Measurements from ENCODE around the gene FOXP1.
A peak's percentile ranks its signal among the peaks of the same experiment; 100 is the strongest.

The FOXP1 gene

DNA sequence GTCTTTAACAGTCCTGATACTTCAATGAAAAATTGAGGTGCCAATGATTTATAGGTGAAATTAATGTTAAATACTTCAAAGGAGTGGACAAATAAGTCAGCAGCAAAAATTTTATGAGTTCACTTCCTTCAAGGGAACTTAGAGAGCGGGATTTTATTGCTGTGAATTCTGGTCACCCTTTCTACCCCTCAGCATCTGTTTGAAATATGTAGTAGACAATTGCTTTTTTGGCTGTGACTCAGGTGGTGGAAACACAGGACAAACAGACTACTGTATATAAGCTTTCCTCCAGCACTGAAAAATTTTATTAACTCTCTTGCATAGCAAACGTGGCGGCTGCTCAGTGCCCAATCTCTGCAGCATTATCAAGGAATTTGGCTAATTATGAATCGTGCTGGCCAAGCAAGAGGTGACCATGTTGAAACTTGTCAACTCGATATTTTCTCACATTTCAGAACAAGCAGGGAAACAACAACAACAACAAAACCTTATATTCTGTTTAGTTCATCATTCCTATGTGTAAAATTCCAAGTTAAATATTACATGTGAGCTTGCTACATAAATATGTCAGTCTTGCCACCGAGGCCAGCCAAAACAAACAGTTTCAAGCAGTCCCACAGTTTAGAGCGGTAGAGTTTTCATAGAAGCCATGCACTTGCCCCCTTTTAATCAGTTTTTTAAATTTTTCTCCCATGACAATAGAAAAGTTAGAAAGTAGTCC is 420.2 kb downstream of the FOXP1 start:
- H3K4me3 Mint-ChIP-seq: no peak overlapping the region
- H3K4me1 Mint-ChIP-seq (ENCODE audit: low read depth): peaks cover 77% of the 10 kb centered on the region
- peak overlapping the region; percentile 7 for H3K27ac Mint-ChIP-seq
- peaks cover 88% of the 10 kb centered on the region for H3K36me3 Mint-ChIP-seq (ENCODE audit: low read depth)
- DNase-seq: no peak
- H3K9me3 Mint-ChIP-seq: peaks cover 21% of the 10 kb centered on the region
- no peaks in the 10 kb centered on the region for H3K27me3 Mint-ChIP-seq

DNA sequence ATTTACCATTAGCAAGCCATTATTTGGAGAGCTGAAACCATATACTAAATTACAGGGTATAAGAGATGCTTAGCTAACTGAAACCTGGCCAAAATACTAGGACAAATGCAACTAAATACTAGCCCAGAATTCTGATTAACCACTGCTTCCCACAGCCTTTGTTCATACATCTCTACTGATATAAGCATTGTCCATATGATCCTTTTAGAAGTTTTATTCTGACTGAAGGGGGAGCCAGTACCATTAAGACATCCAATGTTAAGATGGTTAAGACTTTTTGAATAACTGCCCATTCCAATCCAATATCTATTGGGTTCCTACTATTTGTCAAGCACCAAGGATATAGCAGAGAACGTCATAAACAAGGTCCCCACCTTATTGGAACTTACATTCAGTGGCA is 421.3 kb downstream of the FOXP1 start:
- Mint-ChIP-seq H3K4me1 (ENCODE audit: low read depth) (peaks cover 80% of the 10 kb centered on the region), H3K9me3 (peaks cover 21% of the 10 kb centered on the region), H3K36me3 (ENCODE audit: low read depth) (peaks cover 87% of the 10 kb centered on the region), H3K27me3 (no peaks in the 10 kb centered on the region), H3K4me3 (no peak overlapping the region), H3K27ac (peak overlapping the region; percentile 15)
- DNase-seq: no peak

DNA sequence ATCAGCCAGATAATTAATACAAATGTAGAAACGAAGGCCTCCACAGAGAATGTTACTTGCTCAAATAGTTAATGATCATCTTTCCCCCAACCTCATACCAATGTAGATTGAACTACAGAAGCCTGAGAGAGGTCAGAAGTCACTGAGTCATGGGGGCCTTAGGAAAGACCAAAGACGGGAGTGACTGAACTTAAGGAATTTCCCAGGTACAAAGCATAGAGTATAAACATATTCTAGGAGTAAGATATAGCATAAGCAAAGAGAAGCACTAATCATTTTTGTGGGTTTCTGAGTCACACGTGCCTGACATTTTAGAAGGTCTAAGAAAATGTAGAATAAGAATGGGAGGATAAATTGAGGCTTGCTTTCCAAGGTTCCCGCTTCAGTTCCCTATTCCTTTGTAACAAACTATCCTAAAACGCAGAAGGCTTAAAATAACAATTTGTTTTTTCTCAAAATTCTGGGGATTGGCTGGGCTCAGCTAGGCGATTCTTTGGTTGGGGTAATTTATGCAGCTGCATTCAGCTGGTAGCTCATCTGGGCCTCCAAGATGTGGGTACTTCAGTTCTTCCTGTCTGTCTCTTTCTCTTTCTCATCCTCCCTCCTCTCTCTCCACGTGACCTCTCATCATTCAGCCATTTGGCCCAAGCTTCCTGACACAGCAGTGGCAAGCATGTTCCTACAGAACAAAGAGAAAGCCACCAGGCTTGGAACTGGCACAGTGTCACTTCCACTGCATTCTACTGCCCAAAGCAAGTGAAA is 422.6 kb downstream of the FOXP1 start:
- H3K4me1 Mint-ChIP-seq (ENCODE audit: low read depth): peaks cover 86% of the 10 kb centered on the region
- peak overlapping the region; percentile 81 for H3K27ac Mint-ChIP-seq
- no peak for DNase-seq
- peaks cover 86% of the 10 kb centered on the region for H3K36me3 Mint-ChIP-seq (ENCODE audit: low read depth)
- no peaks in the 10 kb centered on the region for H3K27me3 Mint-ChIP-seq
- H3K9me3 Mint-ChIP-seq: peaks cover 13% of the 10 kb centered on the region
- no peak overlapping the region for H3K4me3 Mint-ChIP-seq

DNA sequence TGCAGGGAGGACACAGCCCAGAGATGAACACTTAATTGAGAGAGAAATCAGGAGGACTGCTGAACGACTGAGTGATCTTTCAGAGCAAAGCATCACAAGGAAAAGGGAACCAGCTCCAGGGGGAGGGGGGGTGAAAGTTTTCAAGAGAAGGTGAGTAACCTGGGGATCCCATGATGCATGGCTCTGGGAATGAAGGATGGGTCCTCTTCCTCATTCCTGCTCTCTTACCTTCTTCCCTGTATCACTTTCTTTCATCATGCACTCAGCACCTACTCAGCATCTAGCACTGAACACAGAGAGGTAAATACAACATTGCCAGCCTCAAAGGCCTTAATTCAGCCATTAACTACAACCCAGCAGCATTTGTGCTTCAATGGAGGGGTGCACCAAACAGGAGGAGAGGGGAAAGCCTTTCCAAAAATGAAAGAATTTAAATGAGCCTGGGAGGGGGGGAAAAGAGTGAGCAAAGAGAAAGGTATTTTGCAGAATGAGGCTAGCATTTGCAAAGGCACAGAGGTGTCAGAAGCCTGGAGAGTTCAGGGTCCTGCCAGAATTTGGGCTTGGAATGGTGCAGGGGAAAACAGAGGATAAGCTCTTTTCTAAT is 427.4 kb downstream of the FOXP1 start:
- Mint-ChIP-seq H3K36me3 (ENCODE audit: low read depth) (peaks cover 71% of the 10 kb centered on the region), H3K4me1 (ENCODE audit: low read depth) (peaks cover 90% of the 10 kb centered on the region), H3K27ac (peak overlapping the region; percentile 26), H3K4me3 (no peak overlapping the region), H3K9me3 (peaks cover 9% of the 10 kb centered on the region), H3K27me3 (no peaks in the 10 kb centered on the region)
- DNase-seq: no peak

DNA sequence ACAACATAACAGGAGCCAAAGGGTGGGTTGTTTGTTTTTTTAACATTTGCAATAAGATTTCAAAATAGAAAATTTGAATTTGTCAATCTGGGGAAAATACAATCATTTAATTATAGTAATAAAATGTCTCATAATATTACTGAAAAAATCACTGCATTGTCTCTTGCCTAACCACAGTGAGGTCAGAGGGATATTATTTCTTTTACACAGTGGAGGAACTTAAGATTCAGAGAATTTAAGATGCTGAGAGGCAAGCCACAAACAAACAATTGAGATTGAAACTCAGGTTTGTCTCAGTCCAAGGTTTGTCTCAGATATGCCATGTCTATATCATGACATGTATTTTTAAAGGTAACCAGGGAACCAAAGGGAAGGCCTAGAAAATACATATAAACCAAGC is 428.7 kb downstream of the FOXP1 start:
- Mint-ChIP-seq H3K27ac (no peak overlapping the region), H3K4me3 (no peak overlapping the region), H3K9me3 (no peaks in the 10 kb centered on the region), H3K27me3 (no peaks in the 10 kb centered on the region), H3K36me3 (ENCODE audit: low read depth) (peaks cover 65% of the 10 kb centered on the region), H3K4me1 (ENCODE audit: low read depth) (peaks cover 92% of the 10 kb centered on the region)
- DNase-seq: no peak

DNA sequence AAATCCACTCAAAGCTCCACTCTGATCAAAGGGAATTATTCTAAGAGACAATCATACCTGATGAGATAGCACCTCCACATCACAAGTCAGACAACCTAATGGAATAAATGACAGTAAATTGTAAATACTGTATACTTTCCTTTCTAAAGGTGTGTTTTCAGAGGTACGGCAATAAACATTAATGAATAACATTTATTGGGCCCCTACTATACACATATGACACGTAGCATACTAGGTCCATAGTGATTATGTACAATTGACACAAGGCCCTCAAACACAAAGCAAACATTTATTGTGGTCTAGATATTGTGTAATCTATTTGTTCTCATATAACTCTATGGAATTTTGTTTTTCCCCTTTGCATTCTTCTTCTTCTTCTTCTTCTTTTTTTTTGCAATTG is 429.8 kb downstream of the FOXP1 start:
- H3K9me3 Mint-ChIP-seq: no peaks in the 10 kb centered on the region
- H3K4me3 Mint-ChIP-seq: no peak overlapping the region
- DNase-seq: no peak
- H3K27me3 Mint-ChIP-seq: no peaks in the 10 kb centered on the region
- H3K4me1 Mint-ChIP-seq (ENCODE audit: low read depth): peaks cover 91% of the 10 kb centered on the region
- peak overlapping the region; percentile 47 for H3K27ac Mint-ChIP-seq
- H3K36me3 Mint-ChIP-seq (ENCODE audit: low read depth): peaks cover 59% of the 10 kb centered on the region

DNA sequence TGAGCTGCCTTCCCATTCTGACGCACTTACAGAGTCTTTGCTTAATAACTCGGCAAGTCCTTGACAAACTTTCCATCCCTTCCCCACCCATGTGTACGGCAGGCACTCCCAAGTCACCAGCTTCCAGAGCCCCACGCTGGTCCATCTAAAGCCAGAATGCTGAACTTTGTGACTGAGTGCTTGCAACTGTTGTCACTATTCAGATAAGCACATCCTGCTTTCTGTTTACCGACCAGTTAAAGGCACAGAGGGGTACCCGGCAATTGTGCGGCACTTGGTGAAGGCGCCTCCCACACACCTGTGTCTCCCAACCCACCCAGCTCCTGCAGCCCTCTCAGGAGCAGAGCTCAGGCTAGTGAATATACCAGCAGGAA is 430.6 kb downstream of the FOXP1 start:
- no peak overlapping the region for H3K4me3 Mint-ChIP-seq
- peak overlapping the region; percentile 47 for H3K27ac Mint-ChIP-seq
- peaks cover 59% of the 10 kb centered on the region for H3K36me3 Mint-ChIP-seq (ENCODE audit: low read depth)
- H3K4me1 Mint-ChIP-seq (ENCODE audit: low read depth): peaks cover 86% of the 10 kb centered on the region
- H3K9me3 Mint-ChIP-seq: no peaks in the 10 kb centered on the region
- no peak for DNase-seq
- no peaks in the 10 kb centered on the region for H3K27me3 Mint-ChIP-seq

DNA sequence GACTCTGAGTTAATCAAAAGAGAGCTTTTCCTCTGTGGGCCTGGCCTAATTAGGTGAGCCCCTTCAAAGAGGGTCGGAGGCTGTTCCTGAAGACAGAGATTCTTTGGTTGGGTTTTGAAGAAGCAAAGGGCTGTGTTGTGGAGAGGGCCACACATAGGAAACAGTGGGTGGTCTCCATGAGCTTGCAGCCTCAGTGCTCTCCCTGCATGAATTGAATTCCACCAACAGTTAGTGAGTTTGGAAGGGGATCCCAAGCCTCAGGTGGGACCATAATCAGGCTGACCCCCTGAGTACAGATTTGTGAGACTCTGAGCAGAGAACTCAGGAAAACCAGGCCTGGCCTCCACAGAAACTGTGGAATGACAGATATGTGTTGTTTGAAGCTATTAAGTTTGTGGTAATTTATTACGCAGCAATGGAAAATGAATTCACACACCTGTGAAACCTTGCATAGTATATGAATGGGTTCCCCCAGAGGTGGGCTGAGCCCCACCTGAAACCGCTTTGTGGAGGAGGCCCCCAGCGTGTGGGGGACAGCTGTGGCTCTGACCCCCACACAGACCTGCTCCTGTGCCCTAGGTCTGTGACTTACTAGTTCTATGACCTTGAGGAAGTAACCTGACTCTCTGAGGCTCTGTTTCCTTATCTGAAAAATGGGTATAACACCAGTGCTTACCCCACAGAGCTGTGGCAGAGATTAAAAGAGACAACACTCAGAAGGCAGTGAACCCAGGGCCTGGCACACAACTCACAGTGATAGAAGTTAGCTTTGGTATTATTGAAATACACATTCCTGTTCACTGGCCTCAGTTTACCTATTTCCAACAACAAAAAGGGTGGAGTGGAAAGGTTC is 431.3 kb downstream of the FOXP1 start:
- DNase-seq: no peak
- Mint-ChIP-seq H3K9me3 (no peaks in the 10 kb centered on the region), H3K4me1 (ENCODE audit: low read depth) (peaks cover 83% of the 10 kb centered on the region), H3K27me3 (no peaks in the 10 kb centered on the region), H3K36me3 (ENCODE audit: low read depth) (peaks cover 53% of the 10 kb centered on the region), H3K27ac (peak overlapping the region; percentile 50), H3K4me3 (no peak overlapping the region)

DNA sequence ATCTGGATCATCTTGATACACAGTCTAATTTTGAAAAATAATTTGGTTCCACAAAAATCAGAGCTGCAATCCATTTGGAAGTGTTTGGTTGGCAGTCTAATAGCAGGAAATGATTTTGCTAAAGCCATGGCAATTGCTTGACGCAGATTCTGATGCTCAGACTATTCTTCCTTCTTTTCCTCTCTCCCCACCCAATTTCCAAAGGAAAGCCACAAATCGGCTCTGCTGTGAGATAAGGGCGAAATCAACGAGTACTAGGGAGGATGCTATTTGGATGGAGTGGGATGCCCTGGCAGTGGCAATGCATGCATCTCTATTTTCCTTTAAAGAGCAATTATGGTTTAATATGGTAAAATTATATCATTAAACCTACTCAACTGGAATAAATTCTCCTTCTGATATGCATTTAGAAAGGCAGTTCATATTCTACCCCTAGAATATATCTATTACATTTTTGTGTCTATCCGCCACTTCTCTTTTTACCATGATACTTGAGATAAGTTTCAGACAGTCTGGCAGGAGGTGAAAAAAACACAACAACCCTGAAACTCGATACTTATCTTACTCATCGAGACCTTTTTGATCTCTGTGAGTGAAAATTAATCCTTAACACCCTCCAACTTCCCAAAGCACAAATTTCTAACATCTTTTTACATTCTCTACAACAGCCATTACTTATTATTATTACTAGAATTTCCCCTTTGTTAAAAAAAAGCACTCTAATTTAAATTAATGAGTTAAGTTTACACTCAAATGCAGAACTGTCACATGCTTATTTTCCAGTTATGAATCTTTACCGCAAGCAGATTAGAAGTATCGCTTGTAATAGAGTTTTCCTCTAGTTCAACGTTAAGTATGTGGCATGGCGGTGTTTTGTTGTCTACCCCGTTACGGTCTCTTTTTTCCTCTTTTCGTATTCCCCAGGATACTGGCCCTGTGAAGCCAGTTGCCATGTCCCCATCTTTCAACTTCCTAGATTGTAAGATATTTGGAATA is 433.3 kb downstream of the FOXP1 start:
- H3K9me3 Mint-ChIP-seq: no peaks in the 10 kb centered on the region
- no peaks in the 10 kb centered on the region for H3K27me3 Mint-ChIP-seq
- H3K4me3 Mint-ChIP-seq: peak overlapping the region; percentile 53
- H3K27ac Mint-ChIP-seq: peak overlapping the region; percentile 88
- peaks cover 47% of the 10 kb centered on the region for H3K36me3 Mint-ChIP-seq (ENCODE audit: low read depth)
- DNase-seq: no peak
- peaks cover 75% of the 10 kb centered on the region for H3K4me1 Mint-ChIP-seq (ENCODE audit: low read depth)

DNA sequence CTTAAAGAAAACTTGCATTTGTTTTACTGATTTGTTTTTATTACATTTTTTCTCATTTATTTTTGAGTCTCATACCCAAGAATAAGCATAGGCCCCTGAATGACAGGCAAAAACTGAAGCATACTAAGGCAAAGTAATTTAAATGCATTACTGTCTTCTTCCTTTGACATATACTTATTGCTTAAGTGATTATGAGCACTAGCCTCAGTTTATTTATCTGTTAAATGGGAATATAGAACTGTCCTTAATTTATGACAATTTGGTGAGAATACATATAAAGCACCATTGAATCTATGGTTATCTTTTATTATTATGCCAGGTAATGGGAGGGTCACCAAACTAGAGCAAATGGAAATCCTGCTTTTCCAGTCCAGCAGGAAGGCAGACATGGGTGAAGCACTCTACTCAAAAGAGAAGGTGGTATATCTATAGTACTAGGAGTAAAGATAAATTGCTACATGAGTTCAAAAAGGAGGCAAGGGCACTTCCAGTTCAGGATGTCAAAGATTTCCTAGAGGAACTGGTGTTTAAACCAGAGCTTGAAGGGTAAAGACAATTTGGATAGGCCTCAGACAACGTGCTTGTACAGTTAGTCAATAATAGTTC is 435.0 kb downstream of the FOXP1 start:
- no peak for DNase-seq
- no peak overlapping the region for H3K4me3 Mint-ChIP-seq
- no peak overlapping the region for H3K27ac Mint-ChIP-seq
- peaks cover 73% of the 10 kb centered on the region for H3K4me1 Mint-ChIP-seq (ENCODE audit: low read depth)
- no peaks in the 10 kb centered on the region for H3K27me3 Mint-ChIP-seq
- H3K9me3 Mint-ChIP-seq: no peaks in the 10 kb centered on the region
- peaks cover 57% of the 10 kb centered on the region for H3K36me3 Mint-ChIP-seq (ENCODE audit: low read depth)

DNA sequence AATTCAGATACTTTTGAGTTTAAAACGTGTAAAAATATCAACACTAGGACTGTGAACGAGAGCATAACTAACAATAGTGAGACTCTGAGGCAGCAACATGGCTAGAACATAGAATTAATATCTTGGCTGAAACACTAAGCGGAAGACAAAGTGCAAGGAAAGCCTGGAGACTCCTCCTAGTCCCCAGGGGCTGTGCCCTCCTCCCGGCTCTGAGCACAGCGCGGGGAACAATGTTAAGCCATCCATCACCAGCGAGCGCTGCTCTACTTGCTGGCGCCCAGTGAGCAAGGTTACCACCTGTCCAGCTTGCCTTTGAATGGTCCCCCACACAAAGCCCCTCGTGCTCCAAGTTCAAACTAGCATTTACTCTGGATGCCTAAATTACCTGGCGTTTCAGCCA is 436.9 kb downstream of the FOXP1 start:
- H3K27ac Mint-ChIP-seq: peak overlapping the region; percentile 57
- peaks cover under 1% of the 10 kb centered on the region for H3K9me3 Mint-ChIP-seq
- H3K27me3 Mint-ChIP-seq: no peaks in the 10 kb centered on the region
- peaks cover 71% of the 10 kb centered on the region for H3K4me1 Mint-ChIP-seq (ENCODE audit: low read depth)
- H3K4me3 Mint-ChIP-seq: no peak overlapping the region
- DNase-seq: no peak
- H3K36me3 Mint-ChIP-seq (ENCODE audit: low read depth): peaks cover 51% of the 10 kb centered on the region

DNA sequence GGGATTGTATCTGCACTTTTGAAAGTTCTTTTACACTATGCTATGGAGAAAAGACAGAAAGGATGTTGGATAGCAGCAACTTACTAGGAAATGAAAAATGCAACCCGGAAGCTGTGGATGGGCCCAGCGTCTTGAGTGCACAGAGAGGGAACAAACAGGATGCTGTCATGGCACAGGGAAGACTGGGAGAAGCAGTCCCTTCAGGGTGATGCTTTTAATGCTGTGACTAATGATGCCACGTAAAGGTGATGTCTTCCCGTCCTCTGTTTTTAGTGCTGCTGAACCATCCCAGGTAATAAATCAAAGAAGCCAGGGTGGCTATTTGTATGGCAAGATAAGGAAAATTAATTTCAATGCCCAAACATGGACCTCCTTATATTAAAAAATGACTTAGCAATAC is 437.6 kb downstream of the FOXP1 start:
- Mint-ChIP-seq H3K27me3 (no peaks in the 10 kb centered on the region), H3K9me3 (peaks cover 5% of the 10 kb centered on the region), H3K27ac (peak overlapping the region; percentile 56), H3K4me3 (no peak overlapping the region), H3K36me3 (ENCODE audit: low read depth) (peaks cover 51% of the 10 kb centered on the region), H3K4me1 (ENCODE audit: low read depth) (peaks cover 71% of the 10 kb centered on the region)
- DNase-seq: no peak

DNA sequence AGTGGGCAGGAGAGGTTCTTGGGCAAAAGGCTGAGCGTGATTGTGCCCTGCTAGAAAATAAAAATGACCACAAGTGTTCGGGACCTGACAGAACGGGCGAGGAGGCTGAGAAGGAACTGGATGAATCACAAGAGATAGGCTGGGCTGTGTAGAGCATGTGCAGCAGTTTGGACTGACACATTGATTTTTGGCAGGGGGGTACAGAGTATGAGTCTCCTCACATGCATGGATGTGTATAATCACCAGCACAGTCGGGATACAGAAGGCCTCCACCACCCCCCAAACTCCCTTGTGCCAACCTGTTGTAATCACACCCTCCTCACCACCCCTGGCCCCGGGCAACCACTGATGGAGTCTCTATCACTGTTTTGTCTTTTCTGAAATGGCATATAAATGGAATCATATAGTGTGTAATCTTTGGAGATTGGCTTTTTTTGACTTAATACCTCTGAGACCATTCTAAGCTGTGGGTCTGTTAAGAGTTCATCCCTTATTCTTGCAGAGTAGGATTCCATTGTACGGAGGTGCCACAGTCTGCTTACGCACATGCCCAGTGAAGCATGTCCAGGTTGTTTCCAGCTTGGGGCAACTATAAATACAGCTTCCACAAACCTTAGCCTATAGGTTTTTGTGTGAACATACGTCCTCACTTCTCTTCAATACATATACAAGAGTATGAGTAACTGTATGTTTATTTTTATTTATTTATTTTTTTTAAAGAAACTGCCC is 438.8 kb downstream of the FOXP1 start:
- peaks cover 66% of the 10 kb centered on the region for H3K4me1 Mint-ChIP-seq (ENCODE audit: low read depth)
- H3K27me3 Mint-ChIP-seq: no peaks in the 10 kb centered on the region
- H3K27ac Mint-ChIP-seq: peak overlapping the region; percentile 69
- peaks cover 5% of the 10 kb centered on the region for H3K9me3 Mint-ChIP-seq
- no peak for DNase-seq
- no peak overlapping the region for H3K4me3 Mint-ChIP-seq
- H3K36me3 Mint-ChIP-seq (ENCODE audit: low read depth): peaks cover 59% of the 10 kb centered on the region
